Mesothelial cell of epicardium (in vitro differentiated cells): ENCODE measurements around the gene PITPNC1. TPM values are rescaled to one million over a fixed set of nuclear protein-coding genes. Genes with fewer than 3 reads are reported as not detected.

Experiments
- DNase-seq, 2 experiments: peaks; one replicate each; pipeline ENCODE4 v3.0.0; 2021; ENCODE audit warnings: low spot score in 2 of 2; ENCODE audit not compliant: unreplicated experiment in 2 of 2
- H3K27ac Mint-ChIP-seq: 2 replicates; pipeline ENCODE4 v1.8.0; 2021; ENCODE audit warnings: mixed read lengths
- H3K27me3 Mint-ChIP-seq: 2 replicates; pipeline ENCODE4 v1.8.0; 2021; ENCODE audit warnings: low read depth, mixed read lengths
- H3K36me3 Mint-ChIP-seq: 2 replicates; pipeline ENCODE4 v1.8.0; 2021; ENCODE audit warnings: mixed read lengths
- H3K4me1 Mint-ChIP-seq: 2 replicates; pipeline ENCODE4 v1.8.0; 2021; ENCODE audit warnings: mixed read lengths
- H3K4me3 Mint-ChIP-seq: 2 replicates; pipeline ENCODE4 v1.8.0; 2021; ENCODE audit warnings: mild to moderate bottlenecking, moderate library complexity, mixed read lengths
- H3K9me3 Mint-ChIP-seq: 2 replicates; pipeline ENCODE4 v1.8.0; 2021; ENCODE audit warnings: mixed read lengths
- total RNA-seq: library from RNA; stranded (reverse); gene quantifications from 3 replicates; pipeline ENCODE4 v1.2.1, GENCODE V29; 2021
- TF ChIP-seq, protein P1 (sequence below): fragments of 200-600 bp; sonication (generic); IDR thresholded peaks from one replicate; pipeline ENCODE4 v1.5.0; 2021; ENCODE audit warnings: antibody characterized with exemption; ENCODE audit not compliant: unreplicated experiment

Gene PITPNC1
- total RNA-seq, 1 donor from 2014 or later = 19.9 TPM

- H3K27ac Mint-ChIP-seq = no peak overlapping the region
- TF ChIP-seq, protein P1, sequence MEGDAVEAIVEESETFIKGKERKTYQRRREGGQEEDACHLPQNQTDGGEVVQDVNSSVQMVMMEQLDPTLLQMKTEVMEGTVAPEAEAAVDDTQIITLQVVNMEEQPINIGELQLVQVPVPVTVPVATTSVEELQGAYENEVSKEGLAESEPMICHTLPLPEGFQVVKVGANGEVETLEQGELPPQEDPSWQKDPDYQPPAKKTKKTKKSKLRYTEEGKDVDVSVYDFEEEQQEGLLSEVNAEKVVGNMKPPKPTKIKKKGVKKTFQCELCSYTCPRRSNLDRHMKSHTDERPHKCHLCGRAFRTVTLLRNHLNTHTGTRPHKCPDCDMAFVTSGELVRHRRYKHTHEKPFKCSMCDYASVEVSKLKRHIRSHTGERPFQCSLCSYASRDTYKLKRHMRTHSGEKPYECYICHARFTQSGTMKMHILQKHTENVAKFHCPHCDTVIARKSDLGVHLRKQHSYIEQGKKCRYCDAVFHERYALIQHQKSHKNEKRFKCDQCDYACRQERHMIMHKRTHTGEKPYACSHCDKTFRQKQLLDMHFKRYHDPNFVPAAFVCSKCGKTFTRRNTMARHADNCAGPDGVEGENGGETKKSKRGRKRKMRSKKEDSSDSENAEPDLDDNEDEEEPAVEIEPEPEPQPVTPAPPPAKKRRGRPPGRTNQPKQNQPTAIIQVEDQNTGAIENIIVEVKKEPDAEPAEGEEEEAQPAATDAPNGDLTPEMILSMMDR = no peak
- DNase-seq = no peak
- H3K36me3 Mint-ChIP-seq = no peaks in the 10 kb centered on the region
- H3K9me3 Mint-ChIP-seq = no peaks in the 10 kb centered on the region
- no peaks in the 10 kb centered on the region for H3K4me1 Mint-ChIP-seq
- H3K4me3 Mint-ChIP-seq = no peak overlapping the region
- H3K27me3 Mint-ChIP-seq = peaks cover 4% of the 10 kb centered on the region
Measured at GRCh38 chr17:67566656-67567055, 189.6 kb downstream of the PITPNC1 start.

DNA sequence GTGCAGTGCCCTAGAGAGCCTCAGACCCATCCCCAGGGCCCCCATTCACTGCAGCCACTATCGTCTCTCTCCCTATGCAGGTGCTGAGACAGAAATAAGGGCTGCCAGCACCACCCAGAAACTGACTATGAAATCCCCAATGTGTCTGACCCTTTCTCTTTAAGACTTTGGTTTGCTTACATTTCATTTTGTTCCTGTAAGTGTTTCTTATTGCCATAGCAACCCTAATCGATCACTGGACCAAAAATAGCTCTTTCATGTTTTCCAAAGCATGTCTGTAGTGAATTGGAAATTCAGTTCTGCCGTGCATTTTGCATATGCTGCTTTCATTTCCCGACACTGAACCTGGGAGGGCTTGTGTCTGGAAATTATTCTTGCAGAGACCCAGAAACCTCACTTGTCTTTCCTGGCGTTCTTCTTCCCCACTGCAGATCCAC is 192.0 kb downstream of the PITPNC1 start:
- TF ChIP-seq, protein P1 = no peak

GRCh38 chr17:67569873-67570272 is 192.8 kb downstream of the PITPNC1 start:
- no peak for DNase-seq
- peaks cover 20% of the 10 kb centered on the region for H3K27me3 Mint-ChIP-seq
- no peak overlapping the region for H3K4me3 Mint-ChIP-seq
- H3K36me3 Mint-ChIP-seq = no peaks in the 10 kb centered on the region
- no peaks in the 10 kb centered on the region for H3K9me3 Mint-ChIP-seq
- peaks cover 4% of the 10 kb centered on the region for H3K4me1 Mint-ChIP-seq
- TF ChIP-seq, protein P1 = no peak
- H3K27ac Mint-ChIP-seq = no peak overlapping the region

More for the DNA sequence above, 192.0 kb downstream of the PITPNC1 start:
- Mint-ChIP-seq H3K27me3 (peaks cover 17% of the 10 kb centered on the region), H3K4me1 (no peaks in the 10 kb centered on the region), H3K36me3 (no peaks in the 10 kb centered on the region), H3K27ac (no peak overlapping the region), H3K9me3 (no peaks in the 10 kb centered on the region), H3K4me3 (no peak overlapping the region)
- DNase-seq = no peak

DNA sequence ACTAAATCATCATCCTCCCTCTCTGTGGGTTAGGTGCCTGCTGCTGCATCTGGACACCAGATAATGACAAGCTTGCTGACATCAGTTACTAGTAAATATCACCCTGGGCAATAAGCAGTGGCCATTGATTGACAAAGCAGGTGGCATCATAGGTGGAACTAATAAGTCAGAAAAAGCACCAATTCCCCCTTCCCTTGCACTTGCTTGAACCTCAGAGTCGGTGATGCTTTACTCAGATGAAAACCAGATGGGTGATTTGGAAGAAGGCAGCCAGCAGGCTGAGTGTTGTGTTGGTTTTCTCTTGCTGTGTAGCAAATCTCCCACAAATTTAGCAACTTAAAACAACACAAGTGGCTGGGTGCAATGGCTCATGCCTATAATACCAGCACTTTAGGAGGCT is 193.7 kb downstream of the PITPNC1 start:
- TF ChIP-seq, protein P1 = no peak
- Mint-ChIP-seq H3K36me3 (no peaks in the 10 kb centered on the region), H3K4me3 (no peak overlapping the region), H3K9me3 (no peaks in the 10 kb centered on the region), H3K4me1 (peaks cover 10% of the 10 kb centered on the region), H3K27ac (no peak overlapping the region), H3K27me3 (peaks cover 20% of the 10 kb centered on the region)
- DNase-seq = no peak

GRCh38 chr17:67571478-67571877 is 194.4 kb downstream of the PITPNC1 start:
- Mint-ChIP-seq H3K4me3 (no peak overlapping the region), H3K27ac (no peak overlapping the region), H3K36me3 (no peaks in the 10 kb centered on the region), H3K9me3 (no peaks in the 10 kb centered on the region), H3K27me3 (peaks cover 20% of the 10 kb centered on the region), H3K4me1 (peaks cover 10% of the 10 kb centered on the region)
- DNase-seq = no peak
- TF ChIP-seq, protein P1 = no peak
